ENCODE data around the gene BRD3.

The BRD3 gene

DNA sequence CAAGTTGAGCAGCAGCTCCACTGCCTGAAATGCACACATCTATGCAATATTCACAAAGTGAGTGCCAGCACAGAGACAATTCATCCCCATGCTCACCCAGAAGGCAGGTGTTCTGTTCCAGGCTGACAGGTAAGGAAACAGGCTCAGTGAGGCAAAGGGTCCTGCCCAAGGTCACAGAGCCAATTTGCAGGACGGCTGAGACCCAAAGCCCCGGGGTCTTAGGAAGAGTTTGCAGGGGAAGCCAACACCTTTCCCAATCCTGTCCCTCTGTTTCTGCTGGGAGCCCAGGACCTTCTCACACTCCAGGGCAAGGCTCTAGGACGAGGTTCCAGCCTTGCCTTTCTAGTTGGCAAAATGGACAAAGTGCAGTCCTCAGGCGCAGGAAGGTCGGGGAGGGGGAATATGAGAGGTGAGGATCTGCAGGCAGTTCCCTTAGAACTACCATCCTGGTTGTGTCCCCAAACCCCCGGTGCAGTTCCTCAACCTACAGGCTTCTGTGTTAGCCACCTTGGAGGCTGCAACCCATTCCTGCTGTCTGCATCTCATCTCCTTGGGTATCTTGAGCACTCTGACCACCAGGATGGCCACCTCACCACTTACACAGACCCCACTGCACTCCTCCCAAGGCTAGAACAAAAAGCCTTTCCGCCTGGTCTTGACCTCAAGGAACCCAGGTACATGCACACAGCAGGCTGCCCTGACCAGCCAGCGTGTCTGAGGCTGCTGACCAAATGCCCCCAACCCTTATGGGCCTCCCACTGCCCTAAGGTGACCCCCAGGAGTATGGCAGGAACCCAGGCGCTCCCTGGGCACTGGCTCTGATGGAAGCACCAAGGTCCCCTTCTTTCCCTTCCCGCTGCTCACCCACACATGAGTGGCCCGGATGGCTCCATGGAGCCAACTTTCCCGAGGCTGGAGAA lies 1.9 kb upstream of the BRD3 start:
- H3K4me3 ChIP-seq (ENCODE audit: low read length): peak overlapping the region; percentile 85
- no peak overlapping the region for H2AFZ ChIP-seq (ENCODE audit: low read depth, low read length)
- H3K4me2 ChIP-seq (ENCODE audit: low read length): peak overlapping the region; percentile 89
- H3K27me3 ChIP-seq (ENCODE audit: low read depth, low read length): peaks cover 35% of the 10 kb centered on the region
- H3K9ac ChIP-seq (ENCODE audit: low read length): no peak overlapping the region
- peaks cover 2% of the 10 kb centered on the region for H3K36me3 ChIP-seq (replicated peaks; ENCODE audit: low read depth, low read length)
- peaks cover 18% of the 10 kb centered on the region for H3K4me1 ChIP-seq (ENCODE audit: low read length)
- H4K20me1 ChIP-seq (ENCODE audit: insufficient read depth, low read length): peaks cover 16% of the 10 kb centered on the region
- H3K9me3 ChIP-seq (ENCODE audit: insufficient read depth, low read length): no peaks in the 10 kb centered on the region
- peaks cover 23% of the 10 kb centered on the region for H3K79me2 ChIP-seq (ENCODE audit: low read length)
- no peak overlapping the region for H3K27ac ChIP-seq (ENCODE audit: low read length)
- TF ChIP-seq, protein P1, sequence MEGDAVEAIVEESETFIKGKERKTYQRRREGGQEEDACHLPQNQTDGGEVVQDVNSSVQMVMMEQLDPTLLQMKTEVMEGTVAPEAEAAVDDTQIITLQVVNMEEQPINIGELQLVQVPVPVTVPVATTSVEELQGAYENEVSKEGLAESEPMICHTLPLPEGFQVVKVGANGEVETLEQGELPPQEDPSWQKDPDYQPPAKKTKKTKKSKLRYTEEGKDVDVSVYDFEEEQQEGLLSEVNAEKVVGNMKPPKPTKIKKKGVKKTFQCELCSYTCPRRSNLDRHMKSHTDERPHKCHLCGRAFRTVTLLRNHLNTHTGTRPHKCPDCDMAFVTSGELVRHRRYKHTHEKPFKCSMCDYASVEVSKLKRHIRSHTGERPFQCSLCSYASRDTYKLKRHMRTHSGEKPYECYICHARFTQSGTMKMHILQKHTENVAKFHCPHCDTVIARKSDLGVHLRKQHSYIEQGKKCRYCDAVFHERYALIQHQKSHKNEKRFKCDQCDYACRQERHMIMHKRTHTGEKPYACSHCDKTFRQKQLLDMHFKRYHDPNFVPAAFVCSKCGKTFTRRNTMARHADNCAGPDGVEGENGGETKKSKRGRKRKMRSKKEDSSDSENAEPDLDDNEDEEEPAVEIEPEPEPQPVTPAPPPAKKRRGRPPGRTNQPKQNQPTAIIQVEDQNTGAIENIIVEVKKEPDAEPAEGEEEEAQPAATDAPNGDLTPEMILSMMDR (IDR thresholded peaks at IDR 0.05; ENCODE audit: low read depth, low read length): no peak
- TF ChIP-seq EZH2phosphoT487 (IDR thresholded peaks at IDR 0.05; ENCODE audit: low read depth): no peak

DNA sequence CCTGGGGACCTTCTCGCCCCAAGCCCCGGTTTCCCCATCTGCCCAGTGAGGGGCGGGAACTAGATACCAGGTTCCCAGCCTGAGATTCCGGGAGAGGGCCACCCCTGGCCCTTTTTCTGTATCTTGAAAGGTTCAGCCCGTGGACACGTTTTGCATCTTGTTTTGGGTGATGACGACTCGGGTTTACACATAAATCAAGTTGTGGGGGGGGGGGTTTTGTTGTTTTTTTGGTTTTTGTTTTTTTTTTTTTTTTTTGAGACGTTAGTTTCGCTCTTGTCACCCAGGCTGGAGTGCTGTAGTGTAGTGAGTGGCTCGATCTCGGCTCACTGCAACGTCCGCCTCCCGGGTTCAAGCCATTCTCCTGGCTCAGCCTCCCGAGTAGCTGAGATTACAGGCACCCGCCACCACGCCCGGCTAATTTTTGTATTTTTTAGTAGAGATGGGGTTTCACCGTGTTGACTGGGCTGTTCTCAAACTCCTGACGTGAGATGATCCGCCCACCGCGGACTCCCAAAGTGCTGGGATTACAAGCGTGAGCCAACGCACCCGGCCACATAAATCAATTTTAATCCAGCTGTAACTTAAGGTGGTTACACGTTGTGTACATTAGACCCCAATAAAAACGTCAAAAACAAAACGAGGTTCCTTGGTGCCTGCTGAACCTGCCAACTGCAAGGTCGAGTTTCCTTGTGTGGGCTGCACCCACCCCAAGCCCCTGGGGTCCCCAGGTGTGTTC lies 1.1 kb upstream of the BRD3 start:
- Histone ChIP-seq H4K20me1 (ENCODE audit: insufficient read depth, low read length) (peaks cover 23% of the 10 kb centered on the region), H3K4me2 (ENCODE audit: low read length) (peak overlapping the region; percentile 89), H3K27me3 (ENCODE audit: low read depth, low read length) (peaks cover 30% of the 10 kb centered on the region), H2AFZ (ENCODE audit: low read depth, low read length) (peak overlapping the region; percentile 81; the same call in 1 of the 2 replicates), H3K79me2 (ENCODE audit: low read length) (peaks cover 28% of the 10 kb centered on the region), H3K4me3 (ENCODE audit: low read length) (peak overlapping the region; percentile 85), H3K9ac (ENCODE audit: low read length) (peak overlapping the region; percentile 88), H3K4me1 (ENCODE audit: low read length) (peaks cover 18% of the 10 kb centered on the region), H3K27ac (ENCODE audit: low read length) (no peak overlapping the region), H3K36me3 (replicated peaks; ENCODE audit: low read depth, low read length) (peaks cover 2% of the 10 kb centered on the region), H3K9me3 (ENCODE audit: insufficient read depth, low read length) (no peaks in the 10 kb centered on the region)
- TF ChIP-seq EZH2phosphoT487 (IDR thresholded peaks at IDR 0.05; ENCODE audit: low read depth): no peak
- TF ChIP-seq, protein P1 (IDR thresholded peaks at IDR 0.05; ENCODE audit: low read depth, low read length): no peak

DNA sequence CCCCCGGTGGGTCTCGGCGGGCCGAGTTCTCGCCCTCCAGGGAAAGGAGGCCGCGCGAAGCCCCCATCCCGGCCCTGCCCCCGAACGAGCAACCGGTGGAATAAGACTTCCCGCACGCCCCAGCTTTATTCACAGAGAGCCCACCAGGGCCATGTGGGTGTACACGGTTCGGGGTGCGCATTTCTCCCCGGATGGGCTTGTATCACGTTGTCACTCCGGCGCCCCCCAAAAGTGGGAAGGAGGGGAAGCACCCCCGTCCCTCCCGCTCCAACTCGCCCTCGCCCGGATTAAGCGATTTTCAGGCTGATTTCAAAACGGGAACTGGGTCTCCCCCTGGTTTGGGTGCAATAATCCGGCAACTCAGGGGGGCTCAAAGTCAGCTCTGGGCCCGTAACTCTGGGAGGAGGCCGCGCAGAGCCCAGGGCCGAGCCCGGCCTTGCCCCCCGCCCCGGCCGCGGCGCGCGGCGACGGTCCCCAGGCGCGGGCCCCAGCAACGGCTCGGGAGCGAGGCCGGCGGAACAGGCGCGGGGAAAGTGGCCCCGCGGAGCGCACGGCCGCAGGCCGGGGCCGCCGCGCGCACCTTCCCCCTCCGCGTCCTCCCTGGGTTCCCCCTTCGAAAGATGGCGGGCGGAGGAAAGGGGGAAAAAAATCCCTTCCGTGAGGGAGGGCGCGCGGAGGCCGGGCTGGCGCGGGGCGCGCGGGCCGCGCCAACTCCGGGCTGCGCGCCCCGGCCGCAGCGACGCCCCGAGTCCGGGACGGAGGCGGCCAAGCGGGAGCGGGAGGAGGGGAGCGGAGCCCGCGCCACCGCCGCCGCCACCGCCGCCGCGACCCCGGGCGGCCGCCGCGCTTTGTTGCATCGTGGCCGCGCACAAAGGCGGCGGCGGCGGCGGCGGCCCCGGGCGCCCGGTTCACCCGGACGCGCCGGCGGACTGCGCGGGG lies 644 bp downstream of the BRD3 start:
- Histone ChIP-seq H3K27ac (ENCODE audit: low read length) (peak overlapping the region; percentile 12), H3K4me1 (ENCODE audit: low read length) (peaks cover 18% of the 10 kb centered on the region), H4K20me1 (ENCODE audit: insufficient read depth, low read length) (peaks cover 41% of the 10 kb centered on the region), H3K79me2 (ENCODE audit: low read length) (peaks cover 36% of the 10 kb centered on the region), H3K4me3 (ENCODE audit: low read length) (peak overlapping the region; percentile 90), H3K9me3 (ENCODE audit: insufficient read depth, low read length) (no peaks in the 10 kb centered on the region), H2AFZ (ENCODE audit: low read depth, low read length) (no peak overlapping the region), H3K9ac (ENCODE audit: low read length) (peak overlapping the region; percentile 86), H3K27me3 (ENCODE audit: low read depth, low read length) (peaks cover 26% of the 10 kb centered on the region), H3K36me3 (replicated peaks; ENCODE audit: low read depth, low read length) (peaks cover 2% of the 10 kb centered on the region), H3K4me2 (ENCODE audit: low read length) (peak overlapping the region; percentile 97)
- TF ChIP-seq, protein P1 (IDR thresholded peaks at IDR 0.05; ENCODE audit: low read depth, low read length): no peak
- TF ChIP-seq EZH2phosphoT487 (IDR thresholded peaks at IDR 0.05; ENCODE audit: low read depth): no peak
